H9 (cell line): ENCODE results near the gene NDUFS6. TPM values are rescaled to one million over a fixed set of nuclear protein-coding genes. Genes with fewer than 3 reads are reported as not detected.

Source experiments
- DNase-seq: peaks from one replicate; pipeline ENCODE4 v3.0.0-alpha.2; 2017
- H2AFZ ChIP-seq: one replicate; pipeline ENCODE4 v1.6.1; 2013; ENCODE audit warnings: mild to moderate bottlenecking, low read length, control low read depth, moderate library complexity
- H2AK5ac ChIP-seq: 2 replicates; pipeline ENCODE4 v1.6.1; 2013; ENCODE audit warnings: low read length, control low read depth, mixed read lengths; ENCODE audit not compliant: insufficient read length
- H2BK120ac ChIP-seq: one replicate; pipeline ENCODE4 v1.6.1; 2013; ENCODE audit warnings: low read depth, mild to moderate bottlenecking, low read length, control low read depth, inconsistent platforms; ENCODE audit not compliant: poor library complexity, severe bottlenecking
- H2BK12ac ChIP-seq: 2 replicates; pipeline ENCODE4 v1.6.1; 2013; ENCODE audit warnings: low read length, control low read depth, mixed read lengths, low read depth; ENCODE audit not compliant: insufficient read length
- H2BK15ac ChIP-seq: 2 replicates; pipeline ENCODE4 v1.6.1; 2013; ENCODE audit warnings: low read depth, low read length, control low read depth
- H2BK20ac ChIP-seq: one replicate; pipeline ENCODE4 v1.6.1; 2013; ENCODE audit warnings: low read depth, mild to moderate bottlenecking, low read length, control low read depth, inconsistent platforms; ENCODE audit not compliant: poor library complexity, severe bottlenecking
- H2BK5ac ChIP-seq: 2 replicates; pipeline ENCODE4 v1.6.1; 2013; ENCODE audit warnings: low read length, control low read depth, mixed read lengths; ENCODE audit not compliant: insufficient read length
- H3K14ac ChIP-seq: 2 replicates; pipeline ENCODE4 v1.6.1; 2013; ENCODE audit warnings: low read length, control low read depth; ENCODE audit not compliant: insufficient read depth
- H3K18ac ChIP-seq: 2 replicates; pipeline ENCODE4 v1.6.1; 2013; ENCODE audit warnings: low read depth, mild to moderate bottlenecking, mixed read lengths, low read length, control low read depth; ENCODE audit not compliant: insufficient read length
- H3K23ac ChIP-seq: 2 replicates; pipeline ENCODE4 v1.6.1; 2013; ENCODE audit warnings: low read length, control low read depth, mixed read lengths, low read depth; ENCODE audit not compliant: insufficient read length
- H3K23me2 ChIP-seq: 2 replicates; pipeline ENCODE4 v1.6.1; 2013; ENCODE audit warnings: low read depth, mild to moderate bottlenecking, mixed read lengths, low read length, control low read depth; ENCODE audit not compliant: insufficient read length, poor library complexity, severe bottlenecking
- H3K27ac ChIP-seq: 2 replicates; pipeline ENCODE4 v1.5.1; 2013; ENCODE audit warnings: low read length, control low read depth, mixed read lengths, low read depth; ENCODE audit not compliant: insufficient read length
- H3K27me3 ChIP-seq: 2 replicates; pipeline ENCODE4 v1.6.1; 2013; ENCODE audit warnings: low read length, control low read depth, inconsistent platforms; ENCODE audit not compliant: insufficient read depth
- H3K4ac ChIP-seq: 2 replicates; pipeline ENCODE4 v1.6.1; 2013; ENCODE audit warnings: low read depth, mild to moderate bottlenecking, control low read depth, inconsistent platforms, low read length, moderate library complexity
- H3K4me1 ChIP-seq: 2 replicates; pipeline ENCODE4 v1.6.1; 2013; ENCODE audit warnings: low read length, control low read depth, inconsistent platforms; ENCODE audit not compliant: insufficient read depth
- H3K4me2 ChIP-seq: 2 replicates; pipeline ENCODE4 v1.6.1; 2013; ENCODE audit warnings: low read length, control low read depth, mixed read lengths; ENCODE audit not compliant: insufficient read length, insufficient read depth
- H3K56ac ChIP-seq: 2 replicates; pipeline ENCODE4 v1.6.1; 2013; ENCODE audit warnings: low read depth, mild to moderate bottlenecking, mixed read lengths, low read length, control low read depth; ENCODE audit not compliant: insufficient read length
- H3K79me1 ChIP-seq: 2 replicates; pipeline ENCODE4 v1.6.1; 2013; ENCODE audit warnings: low read depth, mild to moderate bottlenecking, moderate library complexity, low read length, control low read depth, inconsistent platforms; ENCODE audit not compliant: insufficient read depth, poor library complexity, severe bottlenecking
- H3K79me2 ChIP-seq: 2 replicates; pipeline ENCODE4 v1.6.1; 2013; ENCODE audit warnings: low read length, control low read depth, inconsistent platforms; ENCODE audit not compliant: insufficient read depth
- H3K9ac ChIP-seq: 2 replicates; pipeline ENCODE4 v1.6.1; 2013; ENCODE audit warnings: low read length, control low read depth, mixed read lengths; ENCODE audit not compliant: insufficient read length; ENCODE audit errors: extremely low read depth
- H3K9me3 ChIP-seq: one replicate; pipeline ENCODE4 v1.6.1; 2013; ENCODE audit warnings: low read depth, low read length, inconsistent platforms; ENCODE audit not compliant: control insufficient read depth
- H3T11ph ChIP-seq: one replicate; pipeline ENCODE4 v1.6.1; 2013; ENCODE audit warnings: mild to moderate bottlenecking, low read length, control low read depth, inconsistent platforms
- H4K20me1 ChIP-seq: one replicate; pipeline ENCODE4 v1.6.1; 2013; ENCODE audit not compliant: control insufficient read depth, insufficient read length, insufficient read depth
- H4K5ac ChIP-seq: 2 replicates; pipeline ENCODE4 v1.6.1; 2013; ENCODE audit warnings: low read depth, mild to moderate bottlenecking, mixed read lengths, low read length, control low read depth; ENCODE audit not compliant: insufficient read length
- H4K8ac ChIP-seq: replicated peaks from 2 replicates; pipeline ENCODE4 v1.6.1; 2013; ENCODE audit warnings: low read length, control low read depth, mixed read lengths, low read depth; ENCODE audit not compliant: insufficient read length
- H4K91ac ChIP-seq: 2 replicates; pipeline ENCODE4 v1.6.1; 2013; ENCODE audit warnings: low read depth, mild to moderate bottlenecking, moderate library complexity, mixed read lengths, low read length, control low read depth; ENCODE audit not compliant: insufficient read length
- H3K27ac Mint-ChIP-seq, 3 experiments: 2 replicates in 2 of 3; 3 replicates in 1 of 3; pipeline ENCODE4 v1.8.0; 2020 to 2021; ENCODE audit warnings: mixed read lengths in 3 of 3, mild to moderate bottlenecking in 1 of 3, moderate library complexity in 1 of 3
- H3K27me3 Mint-ChIP-seq: 2 replicates; pipeline ENCODE4 v1.8.0; 2021; ENCODE audit warnings: low read depth, mild to moderate bottlenecking, moderate library complexity, mixed read lengths
- H3K36me3 Mint-ChIP-seq, 3 experiments: 2 replicates in 2 of 3; 3 replicates in 1 of 3; pipeline ENCODE4 v1.8.0; 2020 to 2021; ENCODE audit warnings: low read depth in 3 of 3, mixed read lengths in 3 of 3; ENCODE audit not compliant: insufficient read depth in 1 of 3
- H3K4me1 Mint-ChIP-seq, 2 experiments: 2 replicates each; pipeline ENCODE4 v1.8.0; 2020; ENCODE audit warnings: mixed read lengths in 2 of 2
- H3K4me3 Mint-ChIP-seq, 2 experiments: 2 replicates in 1 of 2; 3 replicates in 1 of 2; pipeline ENCODE4 v1.8.0; 2020 to 2021; ENCODE audit warnings: mild to moderate bottlenecking in 2 of 2, mixed read lengths in 2 of 2, moderate library complexity in 1 of 2
- H3K9me3 Mint-ChIP-seq, 2 experiments: 2 replicates in 1 of 2; 3 replicates in 1 of 2; pipeline ENCODE4 v1.8.0; 2020; ENCODE audit warnings: mild to moderate bottlenecking in 2 of 2, mixed read lengths in 2 of 2, moderate library complexity in 1 of 2
- WGBS: extraction: QIAGEN DNeasy Blood & Tissue Kit; methylation state at CpG from one replicate; pipeline ENCODE4 v1.1.7; 2013; ENCODE audit warnings: missing lambda C conversion rate, low lambda C conversion rate, mixed read lengths; ENCODE audit not compliant: insufficient read length; ENCODE audit errors: extremely low coverage; 5-methylcytosine and 5-hydroxymethylcytosine counted together
- total RNA-seq: library from RNA; stranded (reverse); gene quantifications from 2 replicates; pipeline ENCODE4 v1.2.1, GENCODE V29; 2021
- TF ChIP-seq, protein P1 (sequence below): fragments of 200-600 bp; sonication (generic); conservative IDR thresholded peaks from 3 replicates; pipeline ENCODE4 v1.8.0; 2021; ENCODE audit warnings: antibody characterized with exemption, mild to moderate bottlenecking

NDUFS6 gene
- total RNA-seq, 1 experiment from 2014 or later: 62.5 TPM

DNA sequence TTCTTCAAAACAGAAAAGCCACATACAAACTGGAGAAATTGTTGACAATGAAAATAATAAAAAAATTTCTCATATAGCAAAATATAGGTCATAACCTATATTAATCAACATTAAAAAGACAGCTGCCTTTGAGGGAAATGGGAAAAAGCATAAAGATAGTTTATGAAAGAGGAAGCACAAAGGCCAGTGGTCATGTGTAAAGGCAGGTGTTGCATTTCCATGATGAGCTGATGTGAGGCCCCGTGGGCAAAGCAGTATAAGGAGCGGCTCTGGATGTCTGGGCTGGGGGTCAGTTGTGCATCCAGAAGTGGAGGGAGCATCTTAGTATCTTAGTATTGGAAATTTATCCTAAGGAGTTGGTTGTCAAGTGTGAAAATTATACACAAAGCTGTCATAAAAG, 18.3 kb downstream of the NDUFS6 start:
- no peak overlapping the region for H3K4me3 Mint-ChIP-seq
- no peak overlapping the region for H2BK20ac ChIP-seq
- H3K4me1 Mint-ChIP-seq: peaks cover 19 to 29% of the 10 kb centered on the region in 2 experiments
- H3K23ac ChIP-seq: no peak overlapping the region
- no peaks in the 10 kb centered on the region for H3K9me3 ChIP-seq
- H3K4me1 ChIP-seq: no peaks in the 10 kb centered on the region
- H3K79me1 ChIP-seq: no peaks in the 10 kb centered on the region
- H2BK12ac ChIP-seq: no peak overlapping the region
- no peak overlapping the region for H3T11ph ChIP-seq
- no peak overlapping the region for H3K4me2 ChIP-seq
- peaks cover 48 to 85% (median 73%) of the 10 kb centered on the region in 3 experiments for H3K36me3 Mint-ChIP-seq
- H2BK5ac ChIP-seq: no peak overlapping the region
- no peak overlapping the region for H3K27ac ChIP-seq
- H2AK5ac ChIP-seq: no peak overlapping the region
- no peaks in the 10 kb centered on the region; the same call in 1 of the 2 replicates for H3K27me3 Mint-ChIP-seq
- H3K9ac ChIP-seq: no peak overlapping the region
- no CpG with 5 or more reads among the region's 2 CpGs for WGBS
- H3K9me3 Mint-ChIP-seq: no peaks in the 10 kb centered on the region
- H4K8ac ChIP-seq: no peak overlapping the region
- H3K27me3 ChIP-seq: no peaks in the 10 kb centered on the region
- no peak overlapping the region for H4K91ac ChIP-seq
- no peaks in the 10 kb centered on the region for H4K20me1 ChIP-seq
- no peaks in the 10 kb centered on the region for H3K23me2 ChIP-seq
- DNase-seq: no peak
- no peak overlapping the region for H4K5ac ChIP-seq
- TF ChIP-seq, protein P1, sequence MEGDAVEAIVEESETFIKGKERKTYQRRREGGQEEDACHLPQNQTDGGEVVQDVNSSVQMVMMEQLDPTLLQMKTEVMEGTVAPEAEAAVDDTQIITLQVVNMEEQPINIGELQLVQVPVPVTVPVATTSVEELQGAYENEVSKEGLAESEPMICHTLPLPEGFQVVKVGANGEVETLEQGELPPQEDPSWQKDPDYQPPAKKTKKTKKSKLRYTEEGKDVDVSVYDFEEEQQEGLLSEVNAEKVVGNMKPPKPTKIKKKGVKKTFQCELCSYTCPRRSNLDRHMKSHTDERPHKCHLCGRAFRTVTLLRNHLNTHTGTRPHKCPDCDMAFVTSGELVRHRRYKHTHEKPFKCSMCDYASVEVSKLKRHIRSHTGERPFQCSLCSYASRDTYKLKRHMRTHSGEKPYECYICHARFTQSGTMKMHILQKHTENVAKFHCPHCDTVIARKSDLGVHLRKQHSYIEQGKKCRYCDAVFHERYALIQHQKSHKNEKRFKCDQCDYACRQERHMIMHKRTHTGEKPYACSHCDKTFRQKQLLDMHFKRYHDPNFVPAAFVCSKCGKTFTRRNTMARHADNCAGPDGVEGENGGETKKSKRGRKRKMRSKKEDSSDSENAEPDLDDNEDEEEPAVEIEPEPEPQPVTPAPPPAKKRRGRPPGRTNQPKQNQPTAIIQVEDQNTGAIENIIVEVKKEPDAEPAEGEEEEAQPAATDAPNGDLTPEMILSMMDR: no peak
- no peaks in the 10 kb centered on the region for H3K79me2 ChIP-seq
- no peak overlapping the region for H2BK120ac ChIP-seq
- H3K27ac Mint-ChIP-seq: no peak overlapping the region; a peak in 1 of 7 replicates
- no peak overlapping the region for H3K14ac ChIP-seq
- no peak overlapping the region for H3K56ac ChIP-seq
- H3K4ac ChIP-seq: no peak overlapping the region
- no peak overlapping the region for H2AFZ ChIP-seq
- no peak overlapping the region for H3K18ac ChIP-seq
- no peak overlapping the region for H2BK15ac ChIP-seq
